SK-N-MC (cell line): ENCODE data around the gene SNRNP40.

Experiments
- DNase-seq: peaks from one replicate; pipeline ENCODE4 v3.0.0-alpha.2; 2011; ENCODE audit warnings: low read depth, low spot score
- H3K27ac ChIP-seq: fragments of 200-600 bp; sonication (generic); 2 replicates; pipeline ENCODE4 v1.5.1; 2016; ENCODE audit warnings: mixed run types
- H3K36me3 ChIP-seq: fragments of 200-600 bp; sonication (generic); 2 replicates; pipeline ENCODE4 v1.6.1; 2017; ENCODE audit warnings: antibody characterized with exemption, low read length, mixed read lengths; ENCODE audit not compliant: insufficient read depth
- H3K4me3 ChIP-seq: fragments of 200-600 bp; sonication (generic); 2 replicates; pipeline ENCODE4 v1.5.1; 2016
- H3K9ac ChIP-seq: fragments of 200-600 bp; sonication (generic); 2 replicates; pipeline ENCODE4 v1.8.0; 2017; ENCODE audit warnings: mixed run types, mixed read lengths; ENCODE audit not compliant: insufficient read length
- H3K9me3 ChIP-seq: fragments of 200-600 bp; sonication (generic); 2 replicates; pipeline ENCODE4 v1.6.1; 2017; ENCODE audit warnings: low read depth, mild to moderate bottlenecking, antibody characterized with exemption, low read length, moderate library complexity, mixed read lengths
- EZH2 ChIP-seq: fragments of 200-600 bp; sonication (generic); IDR thresholded peaks from one replicate; pipeline ENCODE4 v1.6.1; 2017; ENCODE audit warnings: antibody characterized with exemption
- FOXP2 ChIP-seq: optimal IDR thresholded peaks from 2 replicates; pipeline ENCODE3; 2011; ENCODE audit warnings: mild to moderate bottlenecking, moderate library complexity; ENCODE audit not compliant: insufficient read depth; ENCODE audit errors: extremely low read length, control extremely low read depth
- POLR2AphosphoS5 ChIP-seq: IDR thresholded peaks from 2 replicates; pipeline ENCODE4 v1.6.1; 2012; ENCODE audit warnings: mild to moderate bottlenecking, low read depth, low read length, borderline replicate concordance

The SNRNP40 gene

GRCh38 chr1:31324093-31324492 lies 27.5 kb upstream of the SNRNP40 start:
- no peak for DNase-seq
- no peak overlapping the region for H3K27ac ChIP-seq
- no peak for TF ChIP-seq POLR2AphosphoS5
- no peak for TF ChIP-seq FOXP2
- no peak for TF ChIP-seq EZH2
- no peak overlapping the region for H3K4me3 ChIP-seq
- H3K9me3 ChIP-seq: no peaks in the 10 kb centered on the region
- peaks cover 12% of the 10 kb centered on the region for H3K36me3 ChIP-seq
- no peak overlapping the region for H3K9ac ChIP-seq

- Histone ChIP-seq H3K9ac (no peak overlapping the region), H3K9me3 (no peaks in the 10 kb centered on the region), H3K36me3 (peaks cover 28% of the 10 kb centered on the region), H3K27ac (no peak overlapping the region), H3K4me3 (no peak overlapping the region)
- TF ChIP-seq FOXP2 (no peak), POLR2AphosphoS5 (no peak), EZH2 (no peak)
- DNase-seq: no peak
Measured at GRCh38 chr1:31318146-31318545, 21.6 kb upstream of the SNRNP40 start.

- Histone ChIP-seq H3K9me3 (no peaks in the 10 kb centered on the region), H3K4me3 (no peak overlapping the region), H3K27ac (no peak overlapping the region), H3K36me3 (peaks cover 43% of the 10 kb centered on the region), H3K9ac (no peak overlapping the region)
- DNase-seq: no peak
- TF ChIP-seq FOXP2 (no peak), EZH2 (no peak), POLR2AphosphoS5 (no peak)
Measured at GRCh38 chr1:31315902-31316301, 19.3 kb upstream of the SNRNP40 start.

GRCh38 chr1:31310198-31310597 lies 13.6 kb upstream of the SNRNP40 start:
- H3K9me3 ChIP-seq: no peaks in the 10 kb centered on the region
- no peak for DNase-seq
- H3K27ac ChIP-seq: no peak overlapping the region
- no peak overlapping the region for H3K4me3 ChIP-seq
- peaks cover 35% of the 10 kb centered on the region; the same call in 1 of the 2 replicates for H3K36me3 ChIP-seq
- H3K9ac ChIP-seq: no peak overlapping the region
- no peak for TF ChIP-seq POLR2AphosphoS5
- no peak for TF ChIP-seq FOXP2
- no peak for TF ChIP-seq EZH2

GRCh38 chr1:31308036-31308435 lies 11.4 kb upstream of the SNRNP40 start:
- Histone ChIP-seq H3K36me3 (peaks cover 26% of the 10 kb centered on the region; the same call in 1 of the 2 replicates), H3K9me3 (no peaks in the 10 kb centered on the region), H3K4me3 (no peak overlapping the region), H3K9ac (no peak overlapping the region), H3K27ac (no peak overlapping the region)
- DNase-seq: no peak
- TF ChIP-seq EZH2: no peak

- no peak overlapping the region for H3K27ac ChIP-seq
Measured at GRCh38 chr1:31306278-31306677, 9.7 kb upstream of the SNRNP40 start.

GRCh38 chr1:31302709-31303441 lies 6.3 kb upstream of the SNRNP40 start:
- DNase-seq: no peak
- Histone ChIP-seq H3K36me3 (no peaks in the 10 kb centered on the region), H3K9ac (no peak overlapping the region), H3K27ac (no peak overlapping the region), H3K9me3 (no peaks in the 10 kb centered on the region), H3K4me3 (no peak overlapping the region)
- TF ChIP-seq FOXP2 (no peak), POLR2AphosphoS5 (no peak), EZH2 (no peak)

More at GRCh38 chr1:31306278-31306677, 9.7 kb upstream of the SNRNP40 start:
- no peak for DNase-seq
- Histone ChIP-seq H3K9ac (no peak overlapping the region), H3K9me3 (no peaks in the 10 kb centered on the region), H3K4me3 (no peak overlapping the region), H3K36me3 (peaks cover 14% of the 10 kb centered on the region; the same call in 1 of the 2 replicates)
- TF ChIP-seq EZH2 (no peak), FOXP2 (no peak), POLR2AphosphoS5 (no peak)

- H3K9me3 ChIP-seq: no peaks in the 10 kb centered on the region
- no peak overlapping the region for H3K4me3 ChIP-seq
- no peak overlapping the region for H3K27ac ChIP-seq
- no peak for DNase-seq
- H3K36me3 ChIP-seq: peaks cover 3% of the 10 kb centered on the region; the same call in 1 of the 2 replicates
- TF ChIP-seq POLR2AphosphoS5: no peak
- no peak for TF ChIP-seq EZH2
- TF ChIP-seq FOXP2: no peak
- no peak overlapping the region for H3K9ac ChIP-seq
Measured at GRCh38 chr1:31300193-31300592, 3.6 kb upstream of the SNRNP40 start.

GRCh38 chr1:31299365-31299764 lies 2.8 kb upstream of the SNRNP40 start:
- Histone ChIP-seq H3K4me3 (no peak overlapping the region), H3K36me3 (peaks cover 8% of the 10 kb centered on the region), H3K9ac (no peak overlapping the region), H3K9me3 (no peaks in the 10 kb centered on the region), H3K27ac (no peak overlapping the region)
- TF ChIP-seq FOXP2 (no peak), EZH2 (no peak), POLR2AphosphoS5 (no peak)
- no peak for DNase-seq
